ENCODE measurements around the gene ADIPOR2. TPM values are rescaled to one million over a fixed set of nuclear protein-coding genes. Genes with fewer than 3 reads are reported as not detected.

ADIPOR2 gene
- total RNA-seq, 4 donors from 2014 or later: 75.1 to 119 (median 93.4) TPM

DNA sequence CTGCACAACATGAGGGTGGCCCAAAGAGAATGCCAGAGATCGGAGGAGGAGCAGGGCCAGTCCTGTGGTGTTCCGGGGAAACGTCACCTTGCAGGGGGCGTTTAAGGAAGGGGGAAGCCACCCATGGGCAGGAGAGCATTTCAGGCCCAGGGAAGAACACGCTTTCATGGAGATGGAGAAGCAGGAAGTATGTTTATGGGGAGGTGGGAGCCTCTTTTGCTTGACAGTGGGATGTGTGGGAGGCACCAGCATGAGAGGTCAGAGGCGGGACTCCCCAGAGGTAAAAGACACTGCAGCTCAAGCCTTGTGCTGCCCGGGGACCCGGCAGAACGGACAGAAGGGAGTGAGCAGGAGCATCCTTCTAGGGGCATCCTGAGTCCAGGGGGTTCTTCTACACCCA lies 128.2 kb downstream of the ADIPOR2 start:
- ATAC-seq (ENCODE audit: low FRiP score) (no peak), DNase-seq (ENCODE audit: low spot score) (no peak)
- no peak for TF ChIP-seq CTCF (IDR thresholded peaks at IDR 0.05)

GRCh38 chr12:1819571-1819970 lies 128.7 kb downstream of the ADIPOR2 start:
- no peak for ATAC-seq (ENCODE audit: low FRiP score)
- DNase-seq (ENCODE audit: low spot score): no peak
- TF ChIP-seq CTCF (IDR thresholded peaks at IDR 0.05): no peak

GRCh38 chr12:1820191-1820895 lies 129.5 kb downstream of the ADIPOR2 start, which contains the start of gene LRTM2:
LRTM2 (plus strand) TSS chr12:1820565; CDS start chr12:1828149, 7,584 bp downstream.
- no peak for TF ChIP-seq CTCF (IDR thresholded peaks at IDR 0.05)
- ATAC-seq (ENCODE audit: low FRiP score) (no peak), DNase-seq (ENCODE audit: low spot score) (no peak)

DNA sequence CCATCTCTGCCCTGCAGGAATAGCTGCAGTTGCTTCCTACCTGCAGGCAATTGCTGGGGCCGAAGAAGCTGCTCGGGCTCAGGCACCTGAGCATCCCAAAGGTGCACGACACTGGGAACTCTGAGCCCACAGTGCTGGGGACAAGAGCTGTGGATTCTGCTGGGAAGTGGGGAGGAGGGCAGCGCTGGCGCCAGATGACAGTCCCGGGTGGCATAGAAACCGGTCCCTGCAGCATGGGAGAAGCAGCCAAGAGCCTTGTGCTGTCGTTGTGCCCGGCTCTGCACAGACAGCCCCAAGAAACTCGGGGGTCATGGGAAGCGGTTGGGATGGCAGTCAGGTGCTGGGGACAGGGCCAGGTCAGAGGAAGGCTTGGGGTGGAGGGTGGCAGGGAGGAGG lies 130.0 kb downstream of the ADIPOR2 start:
- TF ChIP-seq CTCF (IDR thresholded peaks at IDR 0.05): no peak
- ATAC-seq (ENCODE audit: low FRiP score) (no peak), DNase-seq (ENCODE audit: low spot score) (no peak)

GRCh38 chr12:1821805-1822204 lies 130.9 kb downstream of the ADIPOR2 start:
- no peak for DNase-seq (ENCODE audit: low spot score)
- ATAC-seq (ENCODE audit: low FRiP score): no peak
- no peak for TF ChIP-seq CTCF (IDR thresholded peaks at IDR 0.05)

DNA sequence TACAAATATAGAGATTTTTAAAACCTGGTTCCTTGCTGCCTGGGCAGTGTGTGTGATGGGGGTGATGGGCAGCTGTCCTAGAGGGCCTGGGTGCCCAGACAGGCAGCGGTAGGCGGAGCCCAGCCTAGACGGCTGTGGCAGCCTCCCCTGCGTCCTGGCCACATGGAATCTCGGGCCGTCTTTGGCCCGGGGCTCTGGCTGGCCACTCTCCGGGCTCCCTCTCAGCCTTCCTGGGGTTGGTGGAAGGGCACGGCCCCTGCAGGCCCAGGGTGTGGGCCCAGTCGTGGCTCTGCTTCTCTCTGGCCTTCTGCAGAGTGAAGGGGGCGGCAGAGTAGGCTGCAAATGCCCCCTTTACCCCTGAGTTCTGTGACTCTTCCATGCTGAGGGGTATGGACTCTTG lies 131.8 kb downstream of the ADIPOR2 start:
- TF ChIP-seq CTCF (IDR thresholded peaks at IDR 0.05): no peak
- DNase-seq (ENCODE audit: low spot score) (no peak), ATAC-seq (ENCODE audit: low FRiP score) (no peak)

- no peak for TF ChIP-seq CTCF (IDR thresholded peaks at IDR 0.05)
- DNase-seq (ENCODE audit: low spot score) (no peak), ATAC-seq (ENCODE audit: low FRiP score) (no peak)
Observed at GRCh38 chr12:1823237-1823636, 132.4 kb downstream of the ADIPOR2 start.
